GM19239 (cell line): ENCODE data around the gene MPC2.
"Not testable (repeated sequence)": the region's sequence is repeated elsewhere in the genome, so short reads cannot be mapped to it uniquely, and the experiment has no call there.

Experiments
- DNase-seq: peaks from one replicate; pipeline ENCODE4 v3.0.0; 2011; ENCODE audit warnings: low spot score; ENCODE audit not compliant: insufficient read length
- FAIRE-seq: peaks from 2 replicates; lab custom pipeline; 2011; peaks lifted over from hg19 to GRCh38; lab: Jason Lieb, UNC

The MPC2 gene

GRCh38 chr1:167935216-167936067, 1.4 kb downstream of the MPC2 start:
- DNase-seq (no peak), FAIRE-seq (peak; percentile 85)

GRCh38 chr1:167934426-167935215, 2.3 kb downstream of the MPC2 start:
- peak; percentile 62 for FAIRE-seq
- no peak for DNase-seq

- DNase-seq = no peak
- peak; percentile 39 for FAIRE-seq
Observed at GRCh38 chr1:167933788-167934187, 3.1 kb downstream of the MPC2 start.

- peak; percentile 11 for FAIRE-seq
- DNase-seq = no peak
Observed at GRCh38 chr1:167929725-167930124, 7.1 kb downstream of the MPC2 start.

- not testable (repeated sequence) for DNase-seq, FAIRE-seq
Observed at GRCh38 chr1:167928919-167929318, 8.0 kb downstream of the MPC2 start.

- DNase-seq (no peak), FAIRE-seq (no peak)
Observed at GRCh38 chr1:167928457-167928852, 8.4 kb downstream of the MPC2 start.

GRCh38 chr1:167927046-167927754, 9.7 kb downstream of the MPC2 start:
- DNase-seq (peak; percentile 22), FAIRE-seq (peak; percentile 84)

- FAIRE-seq = no peak
- DNase-seq = no peak
Observed at GRCh38 chr1:167926486-167926997, 10.3 kb downstream of the MPC2 start.

GRCh38 chr1:167924543-167925231, 12.2 kb downstream of the MPC2 start:
- no peak for DNase-seq
- no peak for FAIRE-seq

- FAIRE-seq (no peak), DNase-seq (no peak)
Observed at GRCh38 chr1:167924102-167924501, 12.8 kb downstream of the MPC2 start.

GRCh38 chr1:167923324-167924056, 13.4 kb downstream of the MPC2 start:
- DNase-seq (no peak), FAIRE-seq (peak; percentile 85)

- DNase-seq (no peak), FAIRE-seq (peak; percentile 54)
Observed at GRCh38 chr1:167922611-167923074, 14.2 kb downstream of the MPC2 start.

GRCh38 chr1:167922023-167922422, 14.8 kb downstream of the MPC2 start:
- no peak for DNase-seq
- no peak for FAIRE-seq

GRCh38 chr1:167916766-167917511, 19.9 kb downstream of the MPC2 start:
- no peak for FAIRE-seq
- DNase-seq = no peak

GRCh38 chr1:167915569-167915968, 21.3 kb downstream of the MPC2 start:
- DNase-seq (no peak), FAIRE-seq (no peak)

- FAIRE-seq = no peak
Observed at GRCh38 chr1:167913895-167914496, 22.9 kb downstream of the MPC2 start, which contains the start of gene ADCY10. ADCY10 (minus strand) TSS chr1:167914134; CDS start chr1:167905140, 8,994 bp downstream.

GRCh38 chr1:167912294-167912693, 24.6 kb downstream of the MPC2 start:
- DNase-seq (no peak), FAIRE-seq (no peak)

More at GRCh38 chr1:167913895-167914496, 22.9 kb downstream of the MPC2 start, which contains the start of gene ADCY10:
- DNase-seq = no peak

GRCh38 chr1:167911413-167911812, 25.5 kb downstream of the MPC2 start:
- no peak for DNase-seq
- no peak for FAIRE-seq
